Hepatocyte (in vitro differentiated cells): Measurements from ENCODE around the gene SLC7A4. TPM values are rescaled to one million over a fixed set of nuclear protein-coding genes. Genes with fewer than 3 reads are reported as not detected.
"Not testable (repeated sequence)": the region's sequence is repeated elsewhere in the genome, so short reads cannot be mapped to it uniquely, and the experiment has no call there.

ENCODE experiments used
- DNase-seq: peaks from one replicate; pipeline ENCODE4 v3.0.0-alpha.2; 2016; ENCODE audit warnings: low spot score
- H2AFZ ChIP-seq: fragments of 200-600 bp; sonication (generic); 2 replicates; pipeline ENCODE4 v1.6.0; 2016; ENCODE audit warnings: antibody characterized with exemption, mild to moderate bottlenecking
- H3K27ac ChIP-seq: fragments of 200-600 bp; sonication (generic); 2 replicates; pipeline ENCODE4 v1.5.1; 2016; ENCODE audit warnings: mild to moderate bottlenecking
- H3K27me3 ChIP-seq: fragments of 200-600 bp; sonication (generic); 2 replicates; pipeline ENCODE4 v1.6.1; 2016
- H3K36me3 ChIP-seq: fragments of 200-600 bp; sonication (generic); replicated peaks from 2 replicates; pipeline ENCODE4 v1.5.1; 2016; ENCODE audit warnings: low read depth; ENCODE audit not compliant: insufficient read depth
- H3K4me1 ChIP-seq: fragments of 200-600 bp; sonication (generic); 2 replicates; pipeline ENCODE4 v1.5.1; 2016; ENCODE audit warnings: mild to moderate bottlenecking, moderate library complexity; ENCODE audit not compliant: insufficient read depth
- H3K4me2 ChIP-seq: fragments of 200-600 bp; sonication (generic); 2 replicates; pipeline ENCODE4 v1.6.0; 2016
- H3K4me3 ChIP-seq: fragments of 200-600 bp; sonication (generic); 2 replicates; pipeline ENCODE4 v1.5.1; 2016; ENCODE audit warnings: mild to moderate bottlenecking
- H3K79me2 ChIP-seq: fragments of 200-600 bp; sonication (generic); 2 replicates; pipeline ENCODE4 v1.6.0; 2017; ENCODE audit warnings: mild to moderate bottlenecking
- H3K9me2 ChIP-seq: fragments of 200-600 bp; sonication (generic); replicated peaks from 2 replicates; pipeline ENCODE4 v1.6.0; 2017; ENCODE audit warnings: mild to moderate bottlenecking; ENCODE audit not compliant: insufficient read depth
- H3K9me3 ChIP-seq: fragments of 200-600 bp; sonication (generic); 2 replicates; pipeline ENCODE4 v1.5.1; 2016; ENCODE audit warnings: low read depth, mild to moderate bottlenecking
- H4K20me1 ChIP-seq: fragments of 200-600 bp; sonication (generic); 2 replicates; pipeline ENCODE4 v1.6.0; 2016; ENCODE audit warnings: mild to moderate bottlenecking; ENCODE audit not compliant: insufficient read depth, poor library complexity, severe bottlenecking
- CTCF ChIP-seq: fragments of 200-600 bp; sonication (generic); IDR thresholded peaks from 2 replicates; pipeline ENCODE4 v1.5.1; 2016; ENCODE audit warnings: antibody characterized with exemption, mild to moderate bottlenecking; ENCODE audit not compliant: poor library complexity
- EZH2 ChIP-seq: fragments of 200-600 bp; sonication (generic); IDR thresholded peaks from 2 replicates; pipeline ENCODE4 v1.6.1; 2016; ENCODE audit warnings: antibody characterized with exemption, mild to moderate bottlenecking, borderline replicate concordance
- EZH2phosphoT487 ChIP-seq: fragments of 200-600 bp; sonication (generic); IDR thresholded peaks from one replicate; pipeline ENCODE4 v1.6.1; 2018; ENCODE audit warnings: antibody characterized with exemption, mild to moderate bottlenecking, low read depth, moderate library complexity; ENCODE audit not compliant: unreplicated experiment, severe bottlenecking
- WGBS: methylation state at CpG from one replicate; pipeline ENCODE4 v1.1.6; 2016; ENCODE audit warnings: low lambda C conversion rate; ENCODE audit errors: missing lambda C conversion rate; 5-methylcytosine and 5-hydroxymethylcytosine counted together
- polyA plus RNA-seq: library from polyadenylated mRNA; unstranded; fragments of >200 nt; fragmentation: Nextera tagmentation; extraction: Ambion mirVana; gene quantifications from 2 replicates; pipeline ENCODE4 v1.2.1, GENCODE V29; 2016
- total RNA-seq: library from RNA; depleted of rRNA; stranded (reverse); fragments of >200 nt; gene quantifications from 2 replicates; pipeline ENCODE4 v1.2.3, GENCODE V29; 2014

The SLC7A4 gene
- total and polyA plus RNA-seq, 2 experiments from 2014 or later, result 140 to 494 TPM

GRCh38 chr22:21048448-21048847, 16.1 kb upstream of the SLC7A4 start:
- H3K4me1 ChIP-seq, result peaks cover 11% of the 10 kb centered on the region
- not testable (repeated sequence) for DNase-seq, H2AFZ ChIP-seq, H3K79me2 ChIP-seq, H3K4me2 ChIP-seq, H3K9me3 ChIP-seq, H4K20me1 ChIP-seq, H3K36me3 ChIP-seq, H3K9me2 ChIP-seq, H3K4me3 ChIP-seq, H3K27me3 ChIP-seq, H3K27ac ChIP-seq
- WGBS, result 83% methylated on average over 5 of the region's 5 CpGs

GRCh38 chr22:21047730-21048129, 15.4 kb upstream of the SLC7A4 start:
- no peak for DNase-seq
- peaks cover 11% of the 10 kb centered on the region for H3K4me1 ChIP-seq
- no peak overlapping the region for H2AFZ ChIP-seq
- no peak overlapping the region for H3K4me3 ChIP-seq
- TF ChIP-seq CTCF, result no peak
- no peak for TF ChIP-seq EZH2phosphoT487
- no peak for TF ChIP-seq EZH2
- no peaks in the 10 kb centered on the region for H3K79me2 ChIP-seq
- H3K9me2 ChIP-seq, result no peaks in the 10 kb centered on the region
- 88% methylated on average over 7 of the region's 7 CpGs for WGBS
- H3K27me3 ChIP-seq, result no peaks in the 10 kb centered on the region
- no peak overlapping the region for H3K4me2 ChIP-seq
- H4K20me1 ChIP-seq, result no peaks in the 10 kb centered on the region
- no peaks in the 10 kb centered on the region for H3K9me3 ChIP-seq
- no peak overlapping the region for H3K27ac ChIP-seq
- no peaks in the 10 kb centered on the region for H3K36me3 ChIP-seq

- Histone ChIP-seq H3K4me2 (no peak overlapping the region), H2AFZ (no peak overlapping the region), H4K20me1 (no peaks in the 10 kb centered on the region), H3K9me3 (no peaks in the 10 kb centered on the region), H3K27ac (no peak overlapping the region), H3K36me3 (no peaks in the 10 kb centered on the region), H3K4me3 (no peak overlapping the region), H3K4me1 (peaks cover 11% of the 10 kb centered on the region), H3K27me3 (no peaks in the 10 kb centered on the region), H3K9me2 (no peaks in the 10 kb centered on the region), H3K79me2 (no peaks in the 10 kb centered on the region)
- DNase-seq, result no peak
- 95% methylated on average over 14 of the region's 14 CpGs for WGBS
- TF ChIP-seq CTCF (no peak), EZH2 (no peak), EZH2phosphoT487 (no peak)
These were observed 14.8 kb upstream of the SLC7A4 start for GRCh38 chr22:21047035-21047661.

GRCh38 chr22:21045585-21046294, 13.4 kb upstream of the SLC7A4 start, which contains the start of gene LRRC74B:
Gene LRRC74B, plus strand, starts transcription at chr22:21045946. Its CDS starts 41 bp downstream, at chr22:21045987.
- Histone ChIP-seq H2AFZ (peak within 1 kb of the TSS; percentile 84), H3K27ac (peak within 1 kb of the TSS; percentile 65), H3K36me3 (no peaks in the 10 kb centered on the region), H3K9me2 (no peaks in the 10 kb centered on the region), H3K79me2 (no peaks in the 10 kb centered on the region), H3K4me3 (peak within 1 kb of the TSS; percentile 60), H4K20me1 (no peaks in the 10 kb centered on the region), H3K27me3 (no peaks in the 10 kb centered on the region), H3K4me2 (peak within 1 kb of the TSS; percentile 95), H3K9me3 (no peaks in the 10 kb centered on the region), H3K4me1 (peaks cover 11% of the 10 kb centered on the region)
- WGBS, result 1% methylated on average over 46 of the region's 47 CpGs
- TF ChIP-seq EZH2phosphoT487 (no peak), CTCF (no peak), EZH2 (no peak)
- DNase-seq, result peak; percentile 93
